ENCODE measurements around the gene WDR81.
A peak's percentile ranks its signal among the peaks of the same experiment; 100 is the strongest.
"Not testable (repeated sequence)": the region's sequence is repeated elsewhere in the genome, so short reads cannot be mapped to it uniquely, and the experiment has no call there.

The WDR81 gene

GRCh38 chr17:1746975-1747543, 22.6 kb downstream of the WDR81 start:
- peak in 1 of 10 donors; percentile 54 for DNase-seq
- intact Hi-C loops (cut with DNase I), result no loop called here

DNA sequence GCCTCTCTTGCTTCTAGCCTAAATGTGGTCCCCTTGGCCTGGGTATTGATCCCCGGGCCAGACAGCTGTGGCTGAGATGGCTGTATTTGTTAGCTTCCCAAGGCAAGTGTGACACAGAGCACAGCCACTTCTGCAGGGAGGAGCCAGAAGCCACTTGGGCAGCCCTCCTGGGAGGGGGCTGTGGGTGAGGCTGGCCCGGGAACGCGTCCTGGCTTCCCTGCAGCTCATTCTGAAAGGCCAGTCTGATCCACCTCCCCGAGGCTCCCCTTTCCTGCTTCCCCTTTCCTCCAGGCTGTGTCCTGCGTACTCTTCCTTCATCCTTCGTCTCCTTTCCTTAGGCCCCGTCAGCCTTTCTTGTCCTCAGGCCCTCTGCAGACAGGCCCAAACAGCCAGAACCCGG, 26.1 kb downstream of the WDR81 start:
- intact Hi-C loops (cut with DNase I), result no loop called here
- no peak for DNase-seq

DNA sequence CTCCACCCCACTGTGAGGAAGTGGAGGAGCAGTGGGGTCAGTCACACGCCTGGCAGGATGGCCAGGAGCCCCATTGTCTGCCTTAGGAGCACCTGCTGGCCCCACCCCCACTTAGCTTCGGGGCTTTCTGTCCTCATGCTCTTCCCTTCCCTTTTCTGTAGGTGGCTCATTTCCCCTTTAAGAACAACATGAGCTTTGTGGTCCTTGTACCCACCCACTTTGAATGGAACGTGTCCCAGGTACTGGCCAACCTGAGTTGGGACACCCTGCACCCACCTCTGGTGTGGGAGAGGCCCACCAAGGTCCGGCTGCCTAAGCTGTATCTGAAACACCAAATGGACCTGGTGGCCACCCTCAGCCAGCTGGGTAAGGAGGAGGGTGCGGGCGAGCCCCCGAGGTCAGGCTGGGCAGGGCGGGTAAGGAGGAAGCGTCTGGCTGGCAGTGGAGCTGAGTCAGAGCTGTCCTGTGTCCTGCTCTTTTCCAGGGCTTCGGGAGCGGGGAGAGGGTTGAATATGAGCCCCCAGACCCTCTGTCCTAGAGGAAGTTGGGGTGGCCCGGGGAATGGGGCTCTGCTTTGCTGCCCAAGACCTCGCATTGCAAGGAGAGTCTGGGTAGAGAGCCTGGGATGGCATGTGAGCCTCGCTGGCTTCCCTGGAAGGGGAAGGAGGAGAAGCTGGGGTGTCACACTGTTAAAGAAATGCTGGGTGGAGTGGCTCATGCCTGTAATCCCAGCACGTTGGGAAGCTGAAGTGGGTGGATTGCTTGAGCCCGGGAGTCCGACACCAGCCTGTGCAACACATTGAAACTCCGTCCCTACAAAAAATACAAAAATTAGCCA, 28.1 kb downstream of the WDR81 start:
- intact Hi-C loops (cut with DNase I), result no loop called here
- DNase-seq, result no peak

DNA sequence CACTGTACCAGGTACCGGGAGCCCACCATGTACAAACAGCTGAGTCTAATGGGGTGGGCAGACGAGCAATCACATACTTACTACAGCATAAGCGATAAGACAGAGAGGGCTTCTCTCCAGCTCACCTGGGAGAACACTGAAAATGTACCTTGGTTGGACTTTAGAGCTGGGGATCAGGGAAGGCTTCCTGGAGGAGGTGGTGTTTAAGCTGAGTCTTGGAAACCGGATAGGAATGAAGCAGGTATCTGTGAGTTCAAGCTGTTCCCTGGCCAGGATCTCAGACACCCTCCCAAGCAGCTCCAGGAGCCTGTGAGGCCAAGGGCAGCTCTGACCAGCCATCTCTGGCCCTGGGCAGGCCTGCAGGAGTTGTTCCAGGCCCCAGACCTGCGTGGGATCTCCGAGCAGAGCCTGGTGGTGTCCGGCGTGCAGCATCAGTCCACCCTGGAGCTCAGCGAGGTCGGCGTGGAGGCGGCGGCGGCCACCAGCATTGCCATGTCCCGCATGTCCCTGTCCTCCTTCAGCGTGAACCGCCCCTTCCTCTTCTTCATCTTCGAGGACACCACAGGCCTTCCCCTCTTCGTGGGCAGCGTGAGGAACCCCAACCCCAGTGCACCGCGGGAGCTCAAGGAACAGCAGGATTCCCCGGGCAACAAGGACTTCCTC, 29.4 kb downstream of the WDR81 start:
- no peak for DNase-seq
- intact Hi-C loops (cut with DNase I), result no loop called here

DNA sequence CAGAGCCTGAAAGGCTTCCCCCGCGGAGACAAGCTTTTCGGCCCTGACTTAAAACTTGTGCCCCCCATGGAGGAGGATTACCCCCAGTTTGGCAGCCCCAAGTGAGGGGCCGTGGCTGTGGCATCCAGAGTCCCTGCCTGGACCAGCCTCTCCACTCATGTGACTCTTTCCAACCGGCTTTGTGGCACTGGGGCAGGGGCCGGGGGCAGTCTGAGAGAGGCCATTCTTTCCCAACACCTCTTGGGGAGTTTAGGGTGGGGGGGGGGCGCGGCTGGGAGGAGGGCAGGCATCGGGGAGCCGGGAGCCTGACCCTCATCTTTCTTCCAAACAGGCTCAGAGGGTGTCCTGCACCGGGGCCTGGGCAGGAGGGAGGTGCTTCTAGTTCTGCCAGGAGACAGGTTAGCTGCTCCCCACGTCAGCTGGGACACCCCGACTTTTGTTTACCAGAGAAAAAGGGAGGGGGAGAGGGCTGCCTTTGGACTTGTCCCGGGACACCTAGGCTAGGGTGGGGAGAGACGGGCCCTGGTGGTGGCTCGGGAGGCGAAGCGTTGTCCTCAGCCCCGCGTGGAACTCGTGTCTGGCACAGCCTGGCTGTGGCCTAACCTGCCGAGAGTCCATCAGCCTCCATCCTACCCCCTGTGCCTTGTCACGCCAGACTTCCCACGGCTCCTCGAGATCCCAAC, 30.1 kb downstream of the WDR81 start:
- intact Hi-C loops (cut with DNase I), result no loop called here
- DNase-seq, result no peak

- intact Hi-C loops (cut with DNase I), result no loop called here
- peak in 6 of 10 donors; percentile 36 to 91 (median 72) for DNase-seq
Measured at GRCh38 chr17:1755252-1755826, 30.8 kb downstream of the WDR81 start.

DNA sequence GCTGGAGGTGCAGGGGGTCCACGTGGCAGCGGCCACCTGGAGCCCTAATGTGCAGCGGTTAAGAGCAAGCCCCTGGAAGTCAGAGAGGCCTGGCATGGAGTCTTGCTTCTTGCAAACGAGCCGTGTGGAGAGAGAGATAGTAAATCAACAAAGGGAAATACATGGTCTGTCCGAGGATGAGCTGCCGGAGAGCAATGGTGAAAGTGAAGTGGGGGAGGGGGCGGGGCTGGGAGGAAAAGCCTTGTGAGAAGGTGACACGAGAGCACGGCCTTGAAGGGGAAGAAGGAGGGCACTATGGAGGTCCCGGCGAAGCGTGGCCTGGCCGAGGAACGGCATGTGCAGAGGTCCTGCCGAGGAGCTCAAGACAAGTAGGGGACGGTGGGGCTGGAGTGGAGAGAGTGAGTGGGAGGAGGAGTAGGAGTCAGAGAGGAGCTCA, 31.3 kb downstream of the WDR81 start:
- no peak for DNase-seq
- intact Hi-C loops (cut with DNase I), result no loop called here

DNA sequence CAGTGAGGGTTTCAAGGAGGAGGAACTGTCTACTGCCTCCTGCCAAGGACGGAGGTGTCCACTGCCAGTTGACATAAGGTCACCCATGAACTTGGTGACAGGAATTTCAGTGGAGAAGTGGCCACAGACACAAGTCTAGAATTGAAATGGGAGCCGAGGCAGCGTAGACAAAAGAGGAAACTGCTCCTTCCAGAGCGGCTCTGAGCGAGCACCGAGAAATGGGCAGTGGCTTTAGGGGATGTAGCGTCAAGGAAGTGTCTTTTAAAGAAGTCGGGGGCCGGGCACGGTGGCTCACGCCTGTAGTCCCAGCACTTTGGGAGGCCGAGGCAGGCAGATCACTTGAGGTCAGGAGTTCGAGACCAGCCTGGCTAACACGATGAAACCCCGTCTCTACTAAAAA, 34.3 kb downstream of the WDR81 start:
- intact Hi-C loops (cut with DNase I), result no loop called here
- no peak for DNase-seq

- intact Hi-C loops (cut with DNase I), result no loop called here
- DNase-seq, result no peak
Measured at GRCh38 chr17:1759529-1759928, 35.0 kb downstream of the WDR81 start.

DNA sequence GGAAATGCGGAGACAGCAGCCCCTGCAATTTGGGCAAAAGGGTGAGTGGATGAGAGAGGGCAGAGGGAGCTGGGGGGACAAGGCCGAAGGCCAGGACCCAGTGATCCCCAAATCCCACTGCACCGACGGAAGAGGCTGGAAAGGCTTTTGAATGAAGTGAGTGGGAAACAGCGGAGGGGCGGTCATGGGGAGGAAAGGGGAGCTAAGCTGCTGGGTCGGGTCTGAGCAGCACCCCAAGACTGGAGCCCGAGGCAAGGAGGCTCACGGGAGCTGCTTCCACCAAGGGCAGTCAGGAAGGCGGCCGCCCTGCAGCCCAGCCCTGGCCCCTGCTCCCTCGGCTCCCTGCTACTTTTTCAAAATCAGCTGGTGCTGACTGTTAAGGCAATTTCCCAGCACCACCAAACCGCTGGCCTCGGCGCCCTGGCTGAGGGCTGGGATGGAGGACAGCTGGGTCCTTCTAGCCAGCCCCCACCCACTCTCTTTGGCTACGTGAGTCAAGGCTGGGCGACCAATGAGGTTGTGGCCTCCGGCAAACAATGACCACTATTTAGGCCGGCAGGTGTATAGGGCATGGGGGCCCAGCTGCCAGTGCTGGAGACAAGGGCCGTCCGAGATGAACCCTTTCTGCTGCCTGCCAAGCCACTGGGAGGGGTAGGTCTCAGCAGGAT, 37.9 kb downstream of the WDR81 start:
- peak in 1 of 10 donors; percentile 87 for DNase-seq
- intact Hi-C loops (cut with DNase I), result no loop called here

GRCh38 chr17:1762901-1763898, 38.7 kb downstream of the WDR81 start:
- DNase-seq, result no peak
- intact Hi-C loops (cut with DNase I), result no loop called here

DNA sequence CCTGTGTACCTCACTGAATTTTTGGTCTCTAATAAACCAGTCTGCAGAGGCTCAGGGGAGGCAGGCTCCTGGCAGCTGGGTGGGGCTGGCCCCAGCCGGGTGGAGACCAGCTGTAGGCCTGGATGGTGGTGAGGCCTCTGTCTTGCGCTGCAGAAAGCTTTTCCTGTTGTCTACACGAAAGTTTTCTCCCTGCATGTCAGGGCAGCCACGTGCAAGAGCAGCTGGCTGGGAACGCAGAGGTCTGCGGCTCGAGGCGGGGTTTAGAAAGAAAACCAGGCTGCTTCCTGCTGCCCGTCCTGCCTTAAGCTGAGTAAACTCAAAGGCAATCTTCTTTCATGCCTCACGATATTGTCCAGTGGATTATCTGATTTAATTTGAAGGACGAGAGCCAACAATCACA, 39.8 kb downstream of the WDR81 start:
- peak in 2 of 10 donors; percentile 22 to 75 for DNase-seq
- intact Hi-C loops (cut with DNase I), result no loop called here

DNA sequence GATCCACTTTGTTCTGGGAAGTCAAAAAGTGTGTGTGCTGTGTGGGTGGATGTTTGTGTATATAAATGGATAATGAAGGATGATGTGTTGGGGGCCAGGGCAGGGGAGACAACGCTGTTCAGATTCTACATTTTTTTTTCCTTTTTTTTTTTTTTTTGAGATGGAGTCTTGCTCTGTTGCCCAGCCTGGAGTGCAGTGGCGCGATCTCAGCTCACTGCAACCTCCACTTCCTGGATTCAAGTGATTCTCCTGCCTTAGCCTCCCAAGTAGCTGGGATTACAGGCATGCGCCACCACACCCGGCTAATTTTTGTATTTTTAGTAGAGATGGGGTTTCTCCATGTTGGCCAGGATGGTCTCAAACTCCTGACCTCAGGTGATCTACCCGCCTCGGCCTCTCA, 40.2 kb downstream of the WDR81 start:
- intact Hi-C loops (cut with DNase I); DNase-seq: not testable (repeated sequence)

DNA sequence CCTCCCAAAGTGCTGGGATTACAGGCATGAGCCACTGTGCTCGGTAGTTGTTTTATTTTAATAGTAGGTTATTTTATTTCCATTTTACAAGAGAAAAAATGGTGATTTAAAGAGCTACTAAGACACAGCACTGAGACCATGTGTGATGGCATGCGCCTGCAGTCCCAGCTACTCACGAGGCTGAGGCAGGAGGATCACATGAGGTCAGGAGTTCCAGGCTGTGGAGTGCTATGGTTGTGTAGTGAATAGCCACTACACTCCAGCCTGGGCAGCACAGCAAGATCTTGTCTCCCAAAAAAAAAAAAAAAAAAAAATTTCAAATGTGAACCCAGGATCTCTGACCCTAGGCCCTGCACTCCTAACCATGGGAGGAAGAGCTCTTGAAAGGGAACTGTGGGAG, 41.1 kb downstream of the WDR81 start:
- intact Hi-C loops (cut with DNase I), result no loop called here
- DNase-seq, result no peak

DNA sequence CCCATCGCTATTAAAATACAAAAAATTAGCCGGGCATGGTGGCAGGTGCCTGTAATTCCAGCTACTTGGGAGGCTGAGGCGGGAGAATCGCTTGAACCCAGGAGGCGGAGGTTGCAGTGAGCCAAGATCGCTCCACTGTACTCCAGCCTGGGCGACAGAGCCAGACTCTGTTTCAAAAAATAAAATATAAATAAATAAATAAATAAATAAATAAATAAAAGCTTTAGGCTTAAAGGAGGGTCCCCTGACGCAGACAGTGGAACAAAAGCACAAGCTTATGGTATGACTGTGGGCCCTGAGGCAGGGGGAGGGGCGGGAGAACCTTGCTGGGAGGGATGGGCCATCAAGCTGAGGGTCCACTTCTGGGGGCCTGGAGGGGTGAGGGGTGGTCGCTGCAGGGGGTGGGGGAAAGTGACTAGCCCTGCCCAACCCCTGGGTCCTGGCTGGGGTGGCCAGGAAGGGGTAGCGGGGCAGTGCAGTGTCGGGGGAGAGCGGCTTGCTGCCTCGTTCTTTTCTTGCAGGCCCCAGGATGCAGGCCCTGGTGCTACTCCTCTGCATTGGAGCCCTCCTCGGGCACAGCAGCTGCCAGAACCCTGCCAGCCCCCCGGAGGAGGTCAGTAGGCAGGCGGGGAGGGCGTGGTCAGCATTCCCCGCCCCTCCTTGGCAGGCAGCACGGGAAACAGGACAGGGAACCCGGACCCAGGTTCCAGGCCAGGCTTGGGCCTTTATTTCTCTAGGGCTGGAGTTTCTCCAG, 42.1 kb downstream of the WDR81 start:
- intact Hi-C loops (cut with DNase I), result no loop called here

DNA sequence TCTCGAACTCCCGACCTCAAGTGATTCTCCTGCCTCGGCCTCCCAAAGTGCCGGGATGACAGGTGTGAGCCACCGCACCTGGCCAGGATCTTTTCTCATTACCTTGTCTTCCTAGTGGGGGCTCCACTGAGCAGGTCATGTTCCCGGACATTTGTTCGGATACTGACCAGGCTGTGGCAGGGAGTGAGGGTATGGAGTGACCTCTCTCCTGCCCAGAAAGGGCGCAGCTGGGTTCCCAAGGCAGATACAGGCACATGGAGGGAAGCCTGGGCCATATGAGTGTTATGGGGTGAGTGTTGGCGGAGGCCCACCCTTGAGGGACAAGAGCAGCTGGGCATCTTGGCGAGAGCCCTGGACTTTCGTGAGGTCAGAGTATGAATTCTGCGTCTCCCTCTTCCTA, 42.9 kb downstream of the WDR81 start:
- intact Hi-C loops (cut with DNase I), result no loop called here

More for the DNA sequence above, 42.1 kb downstream of the WDR81 start:
- no peak for DNase-seq

DNA sequence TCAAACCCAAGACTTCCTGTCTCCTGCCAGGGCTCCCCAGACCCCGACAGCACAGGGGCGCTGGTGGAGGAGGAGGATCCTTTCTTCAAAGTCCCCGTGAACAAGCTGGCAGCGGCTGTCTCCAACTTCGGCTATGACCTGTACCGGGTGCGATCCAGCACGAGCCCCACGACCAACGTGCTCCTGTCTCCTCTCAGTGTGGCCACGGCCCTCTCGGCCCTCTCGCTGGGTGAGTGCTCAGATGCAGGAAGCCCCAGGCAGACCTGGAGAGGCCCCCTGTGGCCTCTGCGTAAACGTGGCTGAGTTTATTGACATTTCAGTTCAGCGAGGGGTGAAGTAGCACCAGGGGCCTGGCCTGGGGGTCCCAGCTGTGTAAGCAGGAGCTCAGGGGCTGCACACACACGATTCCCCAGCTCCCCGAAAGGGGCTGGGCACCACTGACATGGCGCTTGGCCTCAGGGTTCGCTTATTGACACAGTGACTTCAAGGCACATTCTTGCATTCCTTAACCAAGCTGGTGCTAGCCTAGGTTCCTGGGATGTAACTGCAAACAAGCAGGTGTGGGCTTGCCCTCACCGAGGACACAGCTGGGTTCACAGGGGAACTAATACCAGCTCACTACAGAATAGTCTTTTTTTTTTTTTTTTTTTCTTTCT, 45.4 kb downstream of the WDR81 start:
- no peak for DNase-seq
- intact Hi-C loops (cut with DNase I), result no loop called here

More for the DNA sequence above, 42.9 kb downstream of the WDR81 start:
- DNase-seq, result no peak
